ENCODE data around the gene ATP10B. TPM values are rescaled to one million over a fixed set of nuclear protein-coding genes. Genes with fewer than 3 reads are reported as not detected.

Gene ATP10B
- total and polyA plus RNA-seq, 10 of the 15 experiments (the other 5 are each of a cell fraction or from before 2014, with no cell fraction given), result not detected

- Histone ChIP-seq H3K27me3 (replicated peaks in 1 of 2; ENCODE audit: control insufficient read depth in 2 of 2, insufficient read depth in 2 of 2, low read length in 1 of 2) (no peaks in the 10 kb centered on the region), H3K36me3 (ENCODE audit: control insufficient read depth in 2 of 2, insufficient read depth in 2 of 2, low read length in 1 of 2) (no peaks in the 10 kb centered on the region), H2AFZ (ENCODE audit: control insufficient read depth, low read depth, low read length) (no peak overlapping the region), H3K4me2 (ENCODE audit: control insufficient read depth, insufficient read depth) (no peak overlapping the region), H3K9me3 (replicated peaks; ENCODE audit: control insufficient read depth, insufficient read depth, low read length) (no peaks in the 10 kb centered on the region; the same call in 2 of the 3 replicates), H3K79me2 (ENCODE audit: control insufficient read depth, insufficient read depth, low read length) (no peaks in the 10 kb centered on the region), H3K9ac (ENCODE audit: control insufficient read depth, insufficient read depth, low read length) (no peak overlapping the region), H3K4me3 (no peak overlapping the region), H3K27ac (ENCODE audit: control insufficient read depth, insufficient read depth) (no peak overlapping the region), H3K4me1 (ENCODE audit: control insufficient read depth, insufficient read depth, low read length) (no peaks in the 10 kb centered on the region; the same call in 1 of the 2 replicates), H4K20me1 (ENCODE audit: control insufficient read depth, insufficient read depth) (no peaks in the 10 kb centered on the region)
- ChIA-PET CTCF (interaction anchor here (0.6 to 3.2 kb wide), 8 partner anchors 9 to 408 kb away, joined by 3 to 12 read pairs (median 7); no protein-coding TSS in a partner anchor), SMC1A (ENCODE audit: uncharacterized antibody, unreplicated experiment) (interaction anchor here (1.2 to 2.7 kb wide), 3 partner anchors 10 to 340 kb away, joined by 4 to 14 read pairs (median 10); no protein-coding TSS in a partner anchor), POLR2A (no interaction called here), RAD21 (ENCODE audit: unreplicated experiment) (interaction anchor here (0.7 to 1.0 kb wide), 2 partner anchors 13 to 338 kb away, joined by 3 to 4 read pairs; no protein-coding TSS in a partner anchor)
- TF ChIP-seq USF2 (IDR thresholded peaks at IDR 0.05; ENCODE audit: borderline replicate concordance, low read depth, low read length) (no peak), MEF2A (IDR thresholded peaks at IDR 0.05; ENCODE audit: insufficient read depth, low read depth, low read length) (no peak), MYC (IDR thresholded peaks at IDR 0.05; ENCODE audit: insufficient read depth, insufficient read length, insufficient replicate concordance, low read length, severe bottlenecking) (no peak), YBX1 (IDR thresholded peaks at IDR 0.05) (no peak), SRF (IDR thresholded peaks at IDR 0.05; ENCODE audit: low read depth in 2 of 2, low read length in 2 of 2) (no peak), RAD51 (IDR thresholded peaks at IDR 0.05) (no peak), SMC3 (IDR thresholded peaks at IDR 0.05; ENCODE audit: borderline replicate concordance, low read length) (no peak), NFYA (IDR thresholded peaks at IDR 0.05; ENCODE audit: borderline replicate concordance, low read depth, low read length) (no peak), ZNF274 (IDR thresholded peaks at IDR 0.05; ENCODE audit: insufficient read depth, insufficient read length) (no peak), KDM1A (IDR thresholded peaks at IDR 0.05; ENCODE audit: borderline replicate concordance) (no peak), PML (IDR thresholded peaks at IDR 0.05; ENCODE audit: low read length) (no peak), ZNF687 (IDR thresholded peaks at IDR 0.05) (no peak), CHD1 (IDR thresholded peaks at IDR 0.05; ENCODE audit: low read depth, low read length) (no peak), SMAD5 (IDR thresholded peaks at IDR 0.05; ENCODE audit: low read depth) (no peak), MEF2B (IDR thresholded peaks at IDR 0.05; ENCODE audit: partially characterized antibody, poor library complexity, severe bottlenecking) (no peak), BCL3 (IDR thresholded peaks at IDR 0.05; ENCODE audit: borderline replicate concordance, insufficient read depth, low read depth, low read length, poor library complexity, severe bottlenecking) (no peak), POU2F2 (IDR thresholded peaks at IDR 0.05; ENCODE audit: borderline replicate concordance, low read depth, low read length) (no peak)
- 19% methylated on average over 5 of the region's 5 CpGs for WGBS (ENCODE audit: insufficient coverage, insufficient replicate concordance, low lambda C conversion rate, missing lambda C conversion rate)
- FAIRE-seq (no peak), DNase-seq (ENCODE audit: low read depth, low spot score) (no peak), ATAC-seq (no peak)
- in situ Hi-C loops (cut with MboI), result no loop called here
- BruUV-seq (replicated peaks), result no TSS peak
- intact Hi-C loops (cut with micrococcal nuclease; ENCODE audit: unreplicated experiment), result no loop called here
These were observed 4.4 kb downstream of the ATP10B start for GRCh38 chr5:160847526-160848085.

Data from GM12878 (cell line).